SH-SY5Y (cell line): ENCODE results near the gene TEX11.

ENCODE experiments used
- GATA2 ChIP-seq: IDR thresholded peaks from 2 replicates; pipeline ENCODE4 v1.6.1; 2011; ENCODE audit warnings: mild to moderate bottlenecking, low read depth, low read length
- GATA3 ChIP-seq: IDR thresholded peaks from 2 replicates; pipeline ENCODE4 v1.6.1; 2011; ENCODE audit warnings: low read depth, mild to moderate bottlenecking, low read length, moderate library complexity

The TEX11 gene

DNA sequence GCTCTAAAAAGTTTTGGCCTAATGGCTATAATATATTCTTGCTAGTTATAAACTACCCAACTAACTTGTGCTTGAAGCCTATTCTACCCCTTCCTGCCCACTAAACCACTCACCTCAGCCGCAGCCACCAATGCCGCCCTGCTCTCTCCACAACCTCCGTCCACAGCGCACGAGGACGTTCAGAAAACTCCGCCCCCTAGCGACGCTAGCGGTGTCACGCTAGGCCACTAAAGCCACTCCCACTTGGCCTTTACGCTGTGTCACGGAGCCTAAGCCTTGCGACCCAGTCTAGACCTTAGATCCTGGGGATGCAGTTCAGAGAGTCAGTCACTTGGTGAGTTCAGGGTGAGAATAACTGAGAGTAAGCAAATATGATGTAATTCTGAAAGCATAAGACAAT, at the start of gene TEX11:
TSS of gene TEX11 (minus strand) at position 171 of the 400 bp plus-strand sequence. CDS start 922 bp downstream, outside the sequence.
- no peak for TF ChIP-seq GATA3
- TF ChIP-seq GATA2: no peak

DNA sequence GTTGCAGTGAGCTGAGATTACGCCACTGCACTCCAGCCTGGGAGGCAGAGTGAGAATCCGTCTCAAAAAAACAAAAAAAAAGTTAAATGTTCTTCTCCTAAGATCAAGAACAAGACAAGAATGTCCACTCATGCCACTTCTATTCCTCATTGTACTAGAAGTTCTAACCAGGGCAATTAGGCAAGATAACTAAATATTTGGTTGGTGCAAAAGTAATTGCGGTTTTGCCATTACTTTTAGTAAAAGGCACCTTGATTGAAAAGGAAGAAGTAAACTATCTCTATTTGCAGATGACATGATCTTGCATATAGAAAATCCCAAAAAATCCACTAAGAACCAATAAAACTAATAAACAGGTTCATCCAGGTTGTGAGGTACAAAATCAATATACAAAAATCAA, 46.4 kb upstream of the TEX11 start:
- TF ChIP-seq GATA3 (no peak), GATA2 (no peak)

DNA sequence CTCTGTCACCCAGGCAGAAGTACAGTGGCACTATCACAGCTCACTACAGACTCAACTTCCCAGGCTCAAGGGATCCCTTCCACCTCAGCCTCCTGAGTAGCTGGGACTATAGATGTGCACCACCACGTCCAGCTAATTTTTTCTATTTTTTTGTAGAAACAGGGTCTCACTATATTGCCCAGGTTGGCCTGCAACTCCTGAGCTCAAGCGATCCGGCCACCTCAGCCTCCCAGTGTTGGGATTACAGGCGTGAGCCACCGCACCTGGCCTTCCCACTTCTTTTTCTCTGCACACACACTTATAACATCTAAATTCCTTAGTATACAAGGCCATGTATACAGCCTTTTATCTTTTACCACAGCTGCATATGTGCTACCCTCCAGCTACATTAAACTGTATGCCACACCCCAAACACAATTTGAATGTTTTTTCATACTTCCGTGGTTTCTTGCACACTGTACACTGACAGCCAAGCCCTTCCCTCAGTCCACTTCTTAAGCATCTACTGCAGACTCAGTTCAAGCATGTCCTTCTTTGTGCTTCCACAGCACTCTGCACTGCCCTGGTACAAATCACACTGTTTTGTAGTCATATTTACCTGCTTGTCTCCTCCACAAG, 15.9 kb upstream of the TEX11 start:
- no peak for TF ChIP-seq GATA2

DNA sequence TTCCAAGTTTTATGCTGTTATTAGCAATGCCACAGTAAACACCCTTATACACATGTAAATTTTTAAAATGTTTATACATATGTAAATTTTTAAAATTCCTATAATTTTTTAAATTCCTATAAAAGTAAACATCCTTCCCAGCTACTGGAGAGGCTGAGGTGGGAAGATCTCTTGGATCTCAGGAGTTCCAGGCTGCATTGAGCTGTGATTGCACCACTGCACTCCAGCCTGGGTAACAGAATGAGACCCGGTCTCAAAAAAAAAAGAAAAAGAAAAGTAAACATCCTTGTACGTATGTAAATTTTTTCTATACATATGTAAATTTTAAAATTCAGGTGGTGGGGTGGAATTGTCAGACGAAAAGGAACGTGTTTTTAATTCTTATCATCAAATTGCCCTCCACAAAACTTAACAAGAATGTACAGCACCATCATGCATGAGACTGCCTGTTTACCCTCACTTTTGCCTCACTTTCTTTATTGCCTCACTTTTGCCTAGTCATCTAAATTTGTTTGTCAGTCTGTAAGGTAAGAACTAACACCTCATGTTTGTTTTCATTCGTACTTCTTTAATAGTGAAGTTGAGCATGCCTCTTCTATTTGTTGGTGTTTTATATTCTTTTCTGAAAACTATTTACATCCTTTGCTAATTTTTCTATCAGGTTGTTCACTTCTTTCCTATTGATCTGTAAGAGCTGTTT, 14.4 kb upstream of the TEX11 start:
- no peak for TF ChIP-seq GATA3
- TF ChIP-seq GATA2: no peak

DNA sequence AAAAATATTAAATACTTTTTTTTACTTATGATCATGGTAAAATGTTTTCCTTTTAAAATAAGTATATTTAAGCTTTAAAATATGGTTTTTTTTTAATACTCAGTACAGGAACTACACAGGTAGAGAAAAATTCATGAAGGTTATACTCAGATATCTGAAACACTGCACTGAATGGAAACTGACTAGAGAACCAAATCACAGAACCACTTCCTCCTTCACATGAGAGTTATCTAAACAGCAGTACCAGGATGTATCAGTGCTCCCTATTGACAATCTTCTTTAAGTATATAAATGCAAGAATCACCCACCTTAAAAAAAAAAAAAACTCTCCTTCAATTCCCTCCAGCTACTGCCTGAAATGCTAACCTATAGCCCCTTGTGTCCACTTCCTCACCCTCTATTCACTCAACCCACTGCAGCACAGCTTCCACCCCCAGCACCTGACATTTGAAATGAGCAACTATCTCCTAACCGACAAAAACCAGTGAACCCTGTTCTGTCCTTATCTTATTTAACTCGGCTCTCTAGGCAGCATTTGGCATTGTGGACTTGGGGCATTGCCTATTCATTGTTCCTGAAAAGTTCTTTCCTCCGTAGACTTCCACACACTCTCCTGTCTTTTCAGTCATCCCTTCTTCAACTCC, 13.3 kb upstream of the TEX11 start:
- TF ChIP-seq GATA2 (no peak; the same call in 1 of the 2 replicates), GATA3 (no peak)

DNA sequence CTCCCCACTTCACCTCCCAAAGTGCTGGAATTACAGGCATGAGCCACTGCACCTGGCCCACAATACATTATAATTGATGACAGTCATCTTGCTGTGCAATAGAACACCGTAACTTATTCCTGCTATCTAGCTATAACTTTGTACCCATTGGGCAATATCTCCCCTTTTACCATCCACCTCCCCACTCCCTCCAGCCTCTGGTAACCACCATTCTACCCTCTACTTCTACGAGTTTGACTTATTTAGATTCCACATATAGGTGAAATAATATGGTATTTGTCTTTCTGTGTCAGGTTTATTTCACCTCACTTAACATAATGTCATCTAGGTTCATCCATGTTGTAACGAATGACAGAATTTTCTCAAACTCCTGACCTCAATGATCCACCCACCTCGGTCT, 8.2 kb upstream of the TEX11 start:
- TF ChIP-seq GATA3: no peak
- no peak for TF ChIP-seq GATA2

DNA sequence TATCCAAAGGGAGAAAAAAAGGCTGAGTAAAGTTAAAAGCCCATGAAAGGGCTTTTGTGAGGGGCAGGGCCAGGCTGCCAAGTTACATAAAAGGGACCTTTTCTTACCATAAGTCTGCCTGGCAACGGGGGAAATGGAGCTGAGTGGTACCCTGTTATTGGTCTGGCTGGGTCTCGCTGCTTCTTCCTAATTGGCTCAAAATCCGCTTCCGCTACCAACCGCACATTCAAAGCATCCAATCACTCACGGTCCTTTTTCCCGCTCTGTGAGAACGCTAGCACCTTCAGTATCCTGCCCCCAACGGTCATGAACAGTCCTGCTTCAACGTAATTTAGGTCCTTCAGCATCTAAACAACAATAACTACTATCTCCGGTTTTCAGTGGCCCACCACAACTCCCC, 611 bp downstream of the TEX11 start:
- TF ChIP-seq GATA2 (no peak), GATA3 (no peak)

DNA sequence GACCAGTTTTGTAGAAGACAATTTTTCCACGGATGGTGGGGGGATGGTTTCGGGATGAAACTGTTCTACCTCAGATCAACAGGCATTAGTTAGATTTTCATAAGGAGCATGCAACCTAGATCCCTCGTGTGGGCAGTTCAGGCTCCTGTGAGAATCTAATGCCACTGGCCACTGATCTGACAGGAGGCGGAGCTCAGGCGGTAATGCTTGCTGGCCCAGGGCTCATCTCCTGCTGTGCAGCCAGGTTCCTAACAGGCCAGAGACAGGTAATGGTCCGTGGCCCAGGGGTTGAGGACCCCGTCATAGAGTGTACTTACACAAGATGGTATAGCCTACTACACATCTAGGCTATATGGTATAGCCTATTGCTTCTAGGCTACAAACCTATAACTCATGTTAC, 7.0 kb downstream of the TEX11 start:
- no peak for TF ChIP-seq GATA2
- TF ChIP-seq GATA3: no peak

DNA sequence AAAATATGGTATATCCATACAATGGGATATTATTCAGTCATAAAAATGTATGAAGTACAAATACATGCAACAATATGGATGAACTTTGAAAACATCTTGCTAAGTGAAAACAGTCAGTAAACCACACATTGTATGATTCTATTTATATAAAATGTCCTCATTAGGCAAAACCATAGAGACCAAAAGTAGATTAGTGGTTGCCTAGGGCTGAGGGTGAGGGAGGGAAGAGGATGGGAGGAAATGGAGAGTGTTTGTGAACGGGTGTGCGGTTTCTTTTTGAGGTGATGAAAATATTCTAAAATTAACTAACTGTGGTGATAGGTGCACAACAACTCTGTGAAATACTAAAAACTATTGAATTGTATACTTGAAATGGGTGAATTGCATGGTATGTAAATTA, 29.6 kb downstream of the TEX11 start:
- TF ChIP-seq GATA3: no peak
- no peak for TF ChIP-seq GATA2

DNA sequence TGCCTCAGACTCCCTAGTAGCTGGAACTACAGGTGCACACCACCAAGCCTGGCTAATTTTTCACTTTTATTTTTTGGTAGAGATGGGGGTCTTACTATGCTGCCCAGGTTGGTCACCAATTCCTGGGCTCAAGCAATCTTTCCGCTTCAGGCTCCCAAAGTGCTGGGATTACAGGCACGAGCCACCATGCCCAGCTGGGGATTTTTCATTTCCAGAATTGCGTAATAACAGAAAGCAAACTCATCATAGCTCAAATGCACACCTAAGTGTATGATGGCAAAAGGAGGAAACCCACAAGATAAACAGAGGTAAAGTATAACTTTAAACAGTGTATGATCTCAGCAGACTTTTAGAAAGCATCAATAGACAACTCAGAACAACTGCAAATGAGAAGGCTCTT, 56.2 kb downstream of the TEX11 start:
- no peak for TF ChIP-seq GATA2
- no peak for TF ChIP-seq GATA3

DNA sequence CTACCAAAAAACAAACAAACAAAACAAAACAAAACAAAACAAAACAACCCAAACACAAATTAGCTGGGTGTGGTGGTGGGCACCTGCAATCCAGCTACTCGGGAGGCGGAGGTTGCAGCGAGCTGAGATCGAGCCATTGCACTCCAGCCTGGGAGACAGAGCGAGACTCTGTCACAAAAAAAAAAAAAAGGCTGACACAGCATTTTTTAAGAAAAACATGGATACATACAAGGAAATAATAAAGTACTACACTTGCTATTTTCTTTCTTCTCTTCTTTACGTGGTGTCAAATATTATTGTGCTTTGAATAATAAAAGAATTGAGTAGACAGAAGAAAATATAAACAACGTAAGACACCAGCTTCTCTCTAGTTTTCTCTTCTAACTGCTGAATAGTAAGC, 73.9 kb downstream of the TEX11 start:
- TF ChIP-seq GATA2: no peak
- no peak for TF ChIP-seq GATA3

DNA sequence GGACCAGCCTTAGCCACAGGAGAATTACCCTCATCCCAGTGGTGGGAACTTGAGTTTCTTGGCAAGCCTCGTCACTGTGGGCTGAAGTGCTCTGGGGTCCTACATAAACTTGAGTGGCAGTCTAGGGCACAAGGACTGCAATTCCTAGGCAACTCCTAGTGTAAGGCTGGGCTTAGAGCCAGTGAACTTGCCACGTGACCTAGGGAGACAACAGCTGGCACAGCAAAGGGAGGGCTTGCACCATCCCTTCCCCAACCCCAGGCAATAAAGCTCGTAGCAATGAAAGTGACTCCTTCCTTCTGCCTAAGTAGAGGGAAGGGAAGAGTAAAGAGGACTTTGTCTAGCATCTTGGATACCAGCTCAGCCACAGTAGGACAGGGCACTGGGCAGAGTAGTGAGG, 81.8 kb downstream of the TEX11 start:
- TF ChIP-seq GATA2 (no peak), GATA3 (no peak)

DNA sequence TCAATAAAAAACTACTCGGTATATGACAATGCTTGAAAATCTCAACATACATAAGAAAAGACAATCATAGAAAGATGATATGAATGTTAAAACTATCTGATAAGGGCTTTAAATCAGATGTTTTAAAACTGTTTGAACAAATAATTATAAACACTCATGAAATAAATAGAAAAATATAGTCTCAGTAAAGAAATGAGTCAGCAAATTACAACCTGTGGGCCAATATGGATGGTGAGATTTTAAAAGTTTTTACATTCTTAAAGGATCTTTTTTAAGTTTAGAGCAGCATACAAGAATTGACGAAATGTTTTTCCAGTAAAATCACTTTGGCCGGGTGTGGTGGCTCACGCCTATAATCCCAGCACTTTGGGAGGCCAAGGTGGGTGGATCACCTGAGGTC, 83.1 kb downstream of the TEX11 start:
- no peak for TF ChIP-seq GATA3
- no peak for TF ChIP-seq GATA2

DNA sequence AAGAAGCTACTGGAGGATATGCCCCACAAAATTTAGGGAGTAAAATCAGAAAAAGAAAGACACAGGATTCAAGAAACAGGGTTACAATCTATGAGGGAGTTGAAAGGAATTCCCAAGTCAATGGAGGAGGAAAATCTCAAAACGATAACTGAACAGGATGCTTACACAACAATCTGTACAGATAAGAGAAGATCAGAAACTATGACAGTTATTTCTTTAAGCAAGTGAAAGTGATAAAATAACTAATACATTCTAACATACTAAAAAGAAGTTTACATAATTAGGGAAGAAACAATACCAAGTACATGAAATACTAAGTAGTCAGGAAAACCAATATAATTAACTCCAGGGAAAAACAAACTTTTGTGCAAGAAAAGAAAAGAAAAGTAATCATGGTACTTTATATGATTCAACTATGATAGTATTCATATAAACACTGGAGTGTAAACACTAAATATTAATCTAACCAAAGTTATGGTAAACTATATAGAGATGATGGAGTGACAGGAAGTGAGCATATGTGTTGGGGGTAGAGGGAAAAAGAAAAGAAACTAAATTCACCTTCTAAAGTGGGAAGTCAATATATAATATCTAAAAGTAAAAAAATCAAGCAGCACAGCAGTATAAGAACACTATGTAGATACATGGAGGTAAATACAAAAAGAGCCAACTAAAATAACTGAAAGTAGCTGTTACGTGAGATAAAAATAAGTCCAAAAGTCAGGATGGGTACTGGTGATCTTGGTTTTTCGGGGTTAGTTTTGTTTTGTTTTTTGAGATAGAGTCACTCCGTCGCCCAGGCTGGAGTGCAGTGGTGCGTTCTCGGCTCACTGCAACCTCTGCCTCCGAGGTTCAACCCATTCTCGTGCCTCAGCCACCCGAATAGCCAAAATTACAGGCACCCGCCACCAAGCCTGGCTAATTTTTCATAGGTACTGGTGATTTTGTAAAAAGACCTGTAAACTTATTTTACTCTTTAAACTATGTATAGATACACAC, 99.3 kb downstream of the TEX11 start:
- TF ChIP-seq GATA2 (no peak), GATA3 (no peak)

DNA sequence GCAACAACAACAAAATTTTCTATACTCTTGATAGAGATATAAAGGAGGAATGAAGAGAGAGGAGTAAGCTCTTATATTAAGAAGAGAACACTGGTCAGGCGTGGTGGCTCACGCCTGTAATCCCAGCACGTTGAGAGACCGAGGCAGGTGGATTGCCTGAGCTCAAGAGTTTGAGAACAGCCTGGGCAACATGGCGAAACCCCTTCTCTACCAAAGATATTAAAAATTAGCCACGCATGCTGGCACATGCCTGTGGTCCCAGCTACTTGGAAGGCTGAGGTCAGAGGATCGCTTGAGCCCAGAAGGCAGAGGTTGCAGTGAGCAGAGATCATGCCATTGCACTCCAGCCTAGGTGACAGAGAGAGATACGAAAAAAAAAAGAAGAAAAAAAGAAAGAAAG, 102.4 kb downstream of the TEX11 start:
- TF ChIP-seq GATA3 (no peak), GATA2 (no peak)

DNA sequence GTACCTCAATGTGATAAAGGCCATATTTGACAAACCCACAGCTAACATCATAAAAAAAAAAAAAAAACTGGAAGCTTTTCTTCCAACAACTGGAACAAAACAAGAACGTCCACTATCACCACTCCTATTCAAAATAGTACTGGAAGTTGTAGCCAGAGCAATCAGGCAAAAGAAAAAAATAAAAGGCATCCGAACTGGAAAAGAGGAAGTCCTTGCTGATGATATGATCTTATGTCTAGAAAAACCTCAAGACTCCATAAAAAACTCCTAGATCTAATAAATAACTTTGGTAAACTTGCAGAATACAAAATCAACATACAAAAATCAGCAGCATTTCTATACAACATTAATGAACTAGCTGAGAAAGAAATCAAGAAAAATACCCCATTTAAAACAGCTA, 134.3 kb downstream of the TEX11 start:
- TF ChIP-seq GATA2 (no peak), GATA3 (no peak)
